HepG2 (cell line): ENCODE data around the gene LRP1B. TPM values are rescaled to one million over a fixed set of nuclear protein-coding genes. Genes with fewer than 3 reads are reported as not detected.

Experiments used
- LRRFIP1 ChIP-seq: sonication (generic); formaldehyde crosslinking; conservative IDR thresholded peaks from 2 replicates; pipeline ENCODE4 v1.4.0; 2020; ENCODE audit warnings: missing genetic modification reagents
- ZNF407 ChIP-seq: sonication (generic); formaldehyde crosslinking; IDR thresholded peaks from one replicate; pipeline ENCODE4 v1.5.1; 2020; ENCODE audit warnings: mild to moderate bottlenecking, missing genetic modification reagents; ENCODE audit errors: not compliant biosample characterization
- polyA plus RNA-seq, 8 experiments: library from polyadenylated mRNA; depleted of rRNA in 3 of 8; stranded (reverse) in 7 of 8; unstranded in 1 of 8; fragments of >200 nt; fragmentation: Illumina TruSeq in 4 of 8; extraction: Trizol in 4 of 8; gene quantifications; 2 replicates each; pipeline versions ENCODE4 v1.2.1 to v1.2.3, GENCODE V29; 2011 to 2016; ENCODE audit warnings: low read depth in 4 of 8, missing spikeins in 1 of 8, mixed read lengths in 1 of 8; ENCODE audit not compliant: insufficient read depth in 1 of 8
- total RNA-seq, 5 experiments: library from RNA; depleted of rRNA; stranded (reverse); fragments of >200 nt; fragmentation: Illumina TruSeq; extraction: Trizol; gene quantifications; 2 replicates each; pipeline ENCODE4 v1.2.3, GENCODE V29; 2016; ENCODE audit warnings: low read depth in 1 of 5

Gene LRP1B
- total and polyA plus RNA-seq, 2 of the 13 experiments (the other 11 are each of a cell fraction or from before 2014, with no cell fraction given) = 0.04 TPM; not detected in 1

GRCh38 chr2:141003967-141004657 is 1126.7 kb downstream of the LRP1B start (continued):
- TF ChIP-seq ZNF407 (CRISPR knock-in tag) = no peak
- no peak for TF ChIP-seq LRRFIP1
